Activated naive CD8-positive, alpha-beta T cell (primary cell): ENCODE measurements around the gene TMCC2.
"Not testable (repeated sequence)": the region's sequence is repeated elsewhere in the genome, so short reads cannot be mapped to it uniquely, and the experiment has no call there.

ENCODE experiments used
- H3K27ac Mint-ChIP-seq: one replicate; pipeline ENCODE4 v1.8.0; 2021; ENCODE audit warnings: mixed read lengths
- H3K27me3 Mint-ChIP-seq: one replicate; pipeline ENCODE4 v1.8.0; 2021; ENCODE audit warnings: mixed read lengths
- H3K36me3 Mint-ChIP-seq: one replicate; pipeline ENCODE4 v1.8.0; 2021; ENCODE audit warnings: mixed read lengths
- H3K4me1 Mint-ChIP-seq: one replicate; pipeline ENCODE4 v1.8.0; 2021; ENCODE audit warnings: low read depth, mixed read lengths
- H3K4me3 Mint-ChIP-seq: one replicate; pipeline ENCODE4 v1.8.0; 2021; ENCODE audit warnings: mild to moderate bottlenecking, mixed read lengths
- H3K9me3 Mint-ChIP-seq: one replicate; pipeline ENCODE4 v1.8.0; 2021; ENCODE audit warnings: low read depth, mixed read lengths

The TMCC2 gene

DNA sequence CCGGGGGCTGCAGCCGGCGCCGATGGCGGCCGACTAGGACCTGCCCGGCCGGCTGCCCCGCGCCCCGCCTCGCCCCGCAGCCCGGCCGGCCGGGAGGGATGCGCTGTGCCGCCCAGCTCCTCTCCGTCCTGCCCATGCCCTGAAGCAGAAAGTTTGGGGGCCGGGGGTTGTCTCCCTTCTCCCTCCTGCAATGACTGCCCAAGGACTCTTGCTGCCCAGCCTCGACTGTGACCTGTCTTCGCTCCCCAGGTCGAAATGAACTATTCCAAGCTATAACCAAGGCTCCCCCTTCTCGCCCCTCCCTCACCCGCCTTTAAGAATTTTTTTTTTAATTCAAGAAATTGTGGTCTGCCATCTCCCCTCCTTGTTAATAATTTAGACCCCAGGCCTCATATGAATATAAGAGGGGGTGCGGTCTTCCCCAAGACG, 361 bp downstream of the TMCC2 start:
- peak overlapping the region; percentile 41 for H3K27ac Mint-ChIP-seq
- H3K27me3 Mint-ChIP-seq: peaks cover 1% of the 10 kb centered on the region

DNA sequence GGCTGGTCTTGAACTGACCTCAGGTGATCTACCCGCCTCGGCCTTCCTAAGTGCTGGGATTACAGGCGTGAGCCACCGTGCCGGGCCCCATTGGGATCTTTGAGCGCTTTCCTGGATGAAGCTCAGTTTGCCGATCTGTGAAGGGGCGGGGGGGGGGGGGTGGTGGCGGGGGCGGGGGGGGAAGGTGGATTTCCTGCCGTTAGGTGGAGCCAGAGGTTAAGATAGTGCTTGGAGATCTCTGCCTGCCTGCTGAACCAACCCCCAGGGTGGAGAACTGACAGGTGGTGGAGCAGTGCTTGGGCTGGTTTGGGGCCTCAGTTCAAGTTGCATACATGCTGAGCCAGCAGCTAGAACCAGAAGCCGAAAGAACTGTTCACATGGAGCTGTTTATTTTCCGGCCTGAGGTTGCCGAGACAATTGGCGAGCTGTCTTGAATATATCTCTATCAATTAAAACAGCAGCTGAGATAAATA, 1.7 kb downstream of the TMCC2 start:
- Mint-ChIP-seq H3K27ac (no peak overlapping the region), H3K4me3 (peak overlapping the region; percentile 97), H3K9me3 (no peaks in the 10 kb centered on the region), H3K4me1 (peaks cover 27% of the 10 kb centered on the region), H3K27me3 (peaks cover 1% of the 10 kb centered on the region), H3K36me3 (no peaks in the 10 kb centered on the region)

More for the DNA sequence above, 361 bp downstream of the TMCC2 start:
- no peaks in the 10 kb centered on the region for H3K9me3 Mint-ChIP-seq
- no peaks in the 10 kb centered on the region for H3K36me3 Mint-ChIP-seq
- peaks cover 24% of the 10 kb centered on the region for H3K4me1 Mint-ChIP-seq
- peak overlapping the region; percentile 97 for H3K4me3 Mint-ChIP-seq

DNA sequence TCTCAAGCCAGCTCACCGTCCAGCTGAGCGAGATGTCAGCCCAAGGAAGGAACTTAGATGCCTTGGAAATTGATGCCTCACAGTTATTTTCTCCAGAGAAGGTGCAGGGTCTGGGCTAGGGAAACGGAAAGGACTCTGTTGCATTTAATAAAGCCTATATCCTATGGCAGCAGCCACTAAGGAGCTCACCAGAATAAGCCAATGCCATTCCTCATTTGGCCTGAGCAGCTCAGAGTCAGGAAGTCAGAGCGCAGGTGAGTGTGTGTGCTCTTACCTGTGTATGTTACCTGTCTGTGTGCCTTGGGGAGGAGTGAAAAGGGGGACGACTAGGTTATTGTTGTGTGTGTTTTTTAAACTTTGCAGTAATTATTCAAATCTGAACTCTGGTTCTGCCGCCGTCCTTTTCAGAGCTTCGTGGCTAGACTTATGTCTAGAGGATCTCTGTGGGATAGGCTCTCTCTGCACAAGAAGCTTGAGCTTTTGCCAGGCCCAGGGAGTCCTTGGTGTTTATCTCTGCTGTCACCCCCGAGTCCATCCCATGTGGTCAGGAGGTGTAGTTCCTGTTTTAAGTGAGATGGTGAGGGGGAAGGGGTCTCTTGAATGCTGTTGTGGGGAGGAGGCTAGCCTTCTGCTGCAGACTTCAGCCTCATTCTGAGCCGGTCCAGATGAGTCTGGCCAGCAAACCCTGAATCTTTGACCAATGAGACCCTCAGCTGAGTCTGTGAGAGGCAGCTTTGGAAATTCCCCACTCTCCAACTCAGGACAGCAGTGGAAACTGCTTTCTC, 2.4 kb downstream of the TMCC2 start:
- H3K4me1 Mint-ChIP-seq: peaks cover 27% of the 10 kb centered on the region
- no peak overlapping the region for H3K27ac Mint-ChIP-seq
- no peaks in the 10 kb centered on the region for H3K36me3 Mint-ChIP-seq
- H3K9me3 Mint-ChIP-seq: no peaks in the 10 kb centered on the region
- peaks cover 1% of the 10 kb centered on the region for H3K27me3 Mint-ChIP-seq
- peak overlapping the region; percentile 97 for H3K4me3 Mint-ChIP-seq

DNA sequence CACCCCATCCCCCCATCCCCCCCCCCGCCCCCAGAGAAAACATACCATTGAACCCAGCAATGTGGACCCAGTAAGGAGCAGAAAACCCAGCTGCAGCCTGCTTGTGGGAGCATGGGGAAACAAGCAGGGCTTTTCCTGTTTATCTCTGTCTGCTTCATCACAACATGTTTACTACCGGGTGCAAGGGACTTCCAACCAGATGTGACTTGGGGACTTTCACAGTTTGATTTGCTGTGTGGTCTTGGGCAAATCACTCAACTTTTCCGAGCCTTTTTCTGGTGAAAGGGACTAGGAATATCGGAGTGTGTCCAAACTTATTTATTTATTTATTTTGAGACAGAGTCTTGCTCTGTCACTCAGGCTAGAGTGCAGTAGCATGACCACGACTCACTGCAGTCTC, 3.2 kb downstream of the TMCC2 start:
- Mint-ChIP-seq H3K27ac (no peak overlapping the region), H3K4me3 (no peak overlapping the region), H3K36me3 (no peaks in the 10 kb centered on the region), H3K9me3 (no peaks in the 10 kb centered on the region), H3K27me3 (no peaks in the 10 kb centered on the region), H3K4me1 (peaks cover 27% of the 10 kb centered on the region)

DNA sequence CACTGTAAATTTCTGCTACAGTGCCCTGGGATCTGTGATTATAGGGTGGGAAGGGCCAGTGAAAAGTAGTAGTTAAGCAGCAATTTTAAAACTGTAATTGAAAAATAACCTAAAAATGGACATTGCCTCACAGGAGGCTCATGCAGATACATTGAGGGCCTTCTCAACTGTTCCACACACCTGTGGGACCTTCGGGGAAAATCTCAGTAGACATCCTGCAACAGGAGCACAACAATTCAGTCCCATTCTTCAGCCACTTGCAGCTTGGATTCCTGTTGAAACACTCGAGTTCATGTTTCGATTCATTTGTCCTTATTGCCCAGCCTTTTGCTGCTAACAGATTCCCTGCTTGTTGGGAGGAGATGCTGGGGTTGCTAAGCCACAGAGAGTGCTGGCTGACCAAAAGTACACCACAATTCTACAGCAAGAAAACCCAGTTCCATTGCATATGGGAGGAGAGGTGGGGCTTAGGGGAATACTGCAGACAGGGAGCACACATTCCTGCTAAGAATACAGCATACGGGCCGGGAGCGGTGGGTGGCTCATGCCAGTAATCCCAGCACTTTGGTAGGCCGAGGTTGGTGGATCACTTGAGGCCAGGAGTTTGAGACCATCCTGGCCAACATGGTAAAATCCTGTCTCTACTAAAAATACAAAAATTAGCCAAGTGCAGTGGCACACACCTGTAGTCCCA, 4.5 kb downstream of the TMCC2 start:
- peak overlapping the region; percentile 10 for H3K27ac Mint-ChIP-seq
- H3K4me1 Mint-ChIP-seq: peaks cover 35% of the 10 kb centered on the region
- H3K9me3 Mint-ChIP-seq: no peaks in the 10 kb centered on the region
- H3K36me3 Mint-ChIP-seq: no peaks in the 10 kb centered on the region
- no peaks in the 10 kb centered on the region for H3K27me3 Mint-ChIP-seq
- H3K4me3 Mint-ChIP-seq: peak overlapping the region; percentile 17

DNA sequence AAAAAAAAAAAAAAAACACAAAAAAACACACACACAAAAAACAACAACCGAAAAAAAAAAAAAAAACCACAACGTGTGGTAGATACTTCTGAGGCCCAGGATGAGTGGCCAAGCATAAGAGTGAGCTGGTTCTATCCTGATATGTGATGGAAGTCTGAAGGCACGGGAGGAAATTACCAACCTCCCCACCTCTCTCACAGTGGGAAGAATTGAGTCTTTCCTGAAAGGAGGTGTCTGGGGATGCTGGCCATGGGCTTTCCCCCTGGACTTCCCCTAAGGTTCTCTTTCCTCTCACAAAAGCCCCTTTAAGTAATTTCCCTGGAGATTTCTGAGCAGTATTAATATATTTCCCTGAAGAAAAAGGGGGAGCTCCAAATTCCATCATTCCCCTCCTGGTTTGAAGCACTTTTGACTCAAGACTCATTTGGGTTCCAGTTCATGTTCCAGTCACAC, 5.2 kb downstream of the TMCC2 start:
- Mint-ChIP-seq H3K9me3 (no peaks in the 10 kb centered on the region), H3K27ac (no peak overlapping the region), H3K4me1 (peaks cover 41% of the 10 kb centered on the region), H3K36me3 (peaks cover 2% of the 10 kb centered on the region), H3K4me3 (peak overlapping the region; percentile 51), H3K27me3 (no peaks in the 10 kb centered on the region)

DNA sequence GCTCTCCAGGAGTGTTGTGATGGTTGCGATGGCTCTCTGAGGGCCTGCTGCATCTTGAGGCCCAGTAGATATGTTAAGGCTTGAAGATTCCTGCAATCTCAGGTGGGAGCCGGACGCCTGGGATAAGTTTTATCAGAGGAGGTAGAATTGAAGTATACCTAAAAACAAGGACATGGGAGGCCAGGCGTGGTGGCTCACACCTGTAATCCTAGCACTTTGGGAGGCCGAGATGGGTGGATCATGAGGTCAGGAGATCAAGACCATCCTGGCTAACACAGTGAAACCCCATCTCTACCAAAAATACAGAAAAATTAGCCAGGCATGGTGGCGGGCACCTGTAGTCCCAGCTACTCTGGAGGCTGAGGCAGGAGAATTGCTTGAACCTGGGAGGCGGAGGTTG, 6.2 kb downstream of the TMCC2 start:
- not testable (repeated sequence) for H3K36me3 Mint-ChIP-seq, H3K27me3 Mint-ChIP-seq, H3K9me3 Mint-ChIP-seq, H3K4me3 Mint-ChIP-seq
- H3K4me1 Mint-ChIP-seq: peaks cover 44% of the 10 kb centered on the region
- peak overlapping the region; percentile 58 for H3K27ac Mint-ChIP-seq

DNA sequence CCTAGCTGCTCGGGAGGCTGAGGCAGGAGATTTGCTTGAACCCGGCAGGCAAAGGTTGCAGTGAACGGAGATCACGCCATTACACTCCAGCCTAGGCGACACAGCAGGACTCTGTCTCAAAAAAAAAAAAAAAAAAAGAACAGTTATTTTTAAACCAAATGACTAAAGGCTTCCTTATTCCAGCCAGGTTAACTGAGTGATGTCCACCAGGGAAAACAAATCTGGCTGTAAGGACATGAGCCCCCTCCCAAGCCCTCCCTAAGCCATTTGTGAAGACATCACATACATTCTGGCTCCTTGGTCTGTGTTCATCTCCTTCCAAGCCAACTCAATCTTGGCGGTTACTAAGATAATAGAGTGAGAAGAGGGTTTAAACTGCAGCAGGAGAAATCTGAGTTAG, 8.2 kb downstream of the TMCC2 start:
- Mint-ChIP-seq H3K9me3 (no peaks in the 10 kb centered on the region), H3K27ac (peak overlapping the region; percentile 35), H3K36me3 (peaks cover 2% of the 10 kb centered on the region), H3K4me1 (peaks cover 38% of the 10 kb centered on the region), H3K4me3 (no peak overlapping the region), H3K27me3 (no peaks in the 10 kb centered on the region)

DNA sequence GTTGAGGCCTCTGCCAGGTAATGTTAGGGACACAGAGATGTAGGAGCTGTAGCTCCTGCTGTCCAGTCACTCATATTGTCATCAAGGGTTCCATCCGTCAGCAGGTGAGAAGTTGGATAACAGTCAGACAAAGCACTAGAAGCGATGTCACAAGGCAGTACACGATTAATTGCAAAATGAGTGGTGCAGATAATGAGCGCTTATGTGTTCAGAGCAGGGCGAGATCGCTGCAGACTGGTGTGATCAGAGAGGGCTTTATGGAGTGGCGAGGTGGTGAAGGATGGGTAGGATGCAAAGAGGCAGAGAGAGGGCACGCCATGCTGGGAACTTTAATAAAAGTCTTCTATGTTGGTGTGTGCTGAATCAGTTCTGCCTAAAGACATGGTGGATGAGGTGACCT, 8.8 kb downstream of the TMCC2 start:
- Mint-ChIP-seq H3K4me1 (peaks cover 38% of the 10 kb centered on the region), H3K9me3 (no peaks in the 10 kb centered on the region), H3K4me3 (no peak overlapping the region), H3K27ac (peak overlapping the region; percentile 35), H3K27me3 (no peaks in the 10 kb centered on the region), H3K36me3 (peaks cover 2% of the 10 kb centered on the region)

DNA sequence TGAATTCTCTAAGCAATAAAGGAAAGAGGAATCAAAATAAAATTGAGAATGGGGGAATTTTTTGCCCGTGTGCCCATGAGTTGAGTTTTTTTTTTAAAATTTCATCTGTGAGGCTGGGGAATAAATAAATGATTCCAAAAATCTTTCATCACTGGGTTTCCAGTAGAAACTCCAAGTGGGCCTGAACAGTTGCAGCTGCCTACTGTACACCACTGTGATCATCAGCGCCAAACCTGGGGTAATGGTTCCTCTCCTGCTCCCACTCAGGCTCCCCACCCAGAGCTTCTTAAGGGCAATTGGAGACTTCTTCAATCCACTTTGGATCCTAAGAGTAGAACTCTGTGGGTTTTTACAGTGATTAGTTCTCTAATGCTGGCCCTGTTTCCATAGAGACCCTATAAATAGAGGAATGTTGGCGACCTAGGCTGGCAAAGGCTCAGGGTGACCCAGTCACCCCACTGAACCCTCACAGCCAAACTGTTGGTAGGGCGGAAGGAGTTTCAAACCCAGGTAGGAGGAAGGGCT, 9.3 kb downstream of the TMCC2 start:
- Mint-ChIP-seq H3K4me3 (peak overlapping the region; percentile 68), H3K36me3 (peaks cover 2% of the 10 kb centered on the region), H3K27me3 (no peaks in the 10 kb centered on the region), H3K9me3 (no peaks in the 10 kb centered on the region), H3K27ac (peak overlapping the region; percentile 96), H3K4me1 (peaks cover 38% of the 10 kb centered on the region)

DNA sequence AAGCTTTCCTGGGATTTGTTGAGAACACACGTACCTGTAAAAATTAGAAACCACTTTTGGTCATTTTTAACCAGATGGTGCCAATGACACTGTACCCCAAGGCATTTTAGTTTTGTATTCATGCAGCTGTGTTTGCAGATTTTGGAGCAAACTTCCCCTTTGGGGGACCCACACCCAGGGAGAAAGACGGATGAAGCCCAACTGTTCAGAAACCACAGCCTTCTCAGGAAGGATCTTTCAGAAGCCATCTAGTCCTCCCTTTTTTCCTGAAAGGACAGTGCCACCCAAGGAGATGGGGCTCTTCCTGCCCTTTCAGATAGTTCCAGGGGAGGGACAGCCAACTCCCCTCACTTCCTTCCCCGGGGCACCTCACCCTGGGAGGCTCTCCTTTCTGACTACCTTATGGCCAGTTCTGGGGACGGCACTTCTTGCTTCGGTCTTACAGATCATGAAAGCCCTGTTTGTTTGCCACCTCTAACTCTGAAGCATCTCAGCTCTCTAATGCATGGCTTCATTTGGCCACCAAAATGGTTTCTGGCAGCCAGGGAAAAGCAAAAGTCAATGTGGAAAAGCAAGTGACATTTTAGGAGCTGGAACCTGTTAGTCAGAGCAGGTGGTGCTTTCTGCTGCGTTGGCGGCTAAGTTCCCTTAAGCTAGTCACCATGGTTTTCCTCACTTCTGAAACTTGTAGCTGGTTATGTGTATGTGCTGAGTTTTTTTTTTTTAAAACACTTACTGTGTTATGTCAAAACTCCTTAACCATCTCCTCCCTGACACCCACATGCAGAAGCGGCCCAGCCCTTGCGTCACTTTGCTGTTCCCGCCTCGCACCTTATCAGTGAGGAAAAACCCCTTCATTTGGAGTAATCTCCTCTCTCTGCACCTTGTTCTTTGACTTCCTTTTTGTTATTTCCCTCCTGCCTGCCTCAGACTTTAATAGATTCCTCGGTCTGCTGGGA, 10.1 kb downstream of the TMCC2 start:
- Mint-ChIP-seq H3K27me3 (no peaks in the 10 kb centered on the region), H3K27ac (peak overlapping the region; percentile 96), H3K9me3 (no peaks in the 10 kb centered on the region), H3K36me3 (peaks cover 8% of the 10 kb centered on the region), H3K4me3 (peak overlapping the region; percentile 68), H3K4me1 (peaks cover 36% of the 10 kb centered on the region)

DNA sequence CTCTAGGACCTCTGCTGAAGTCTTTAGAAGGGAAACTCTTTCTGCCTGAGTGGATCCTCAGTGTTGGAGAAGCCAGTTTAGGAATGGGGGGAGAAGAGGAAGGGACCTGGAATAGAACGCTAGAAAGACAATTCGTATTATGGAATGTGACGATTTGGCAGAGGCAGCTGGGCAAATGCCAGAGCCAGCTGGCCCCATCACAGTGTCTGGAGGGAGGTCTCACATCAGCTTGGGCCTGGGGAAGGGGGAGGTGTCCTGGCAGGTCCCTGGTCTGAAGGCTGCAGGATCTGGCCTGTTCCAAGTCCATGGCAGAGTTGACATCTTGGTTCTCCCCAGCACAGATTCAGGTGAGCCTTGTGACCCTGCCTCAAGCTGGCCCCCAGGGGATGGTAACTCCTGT, 11.3 kb downstream of the TMCC2 start:
- Mint-ChIP-seq H3K4me1 (peaks cover 30% of the 10 kb centered on the region), H3K9me3 (no peaks in the 10 kb centered on the region), H3K27me3 (no peaks in the 10 kb centered on the region), H3K36me3 (peaks cover 8% of the 10 kb centered on the region), H3K27ac (no peak overlapping the region), H3K4me3 (no peak overlapping the region)

DNA sequence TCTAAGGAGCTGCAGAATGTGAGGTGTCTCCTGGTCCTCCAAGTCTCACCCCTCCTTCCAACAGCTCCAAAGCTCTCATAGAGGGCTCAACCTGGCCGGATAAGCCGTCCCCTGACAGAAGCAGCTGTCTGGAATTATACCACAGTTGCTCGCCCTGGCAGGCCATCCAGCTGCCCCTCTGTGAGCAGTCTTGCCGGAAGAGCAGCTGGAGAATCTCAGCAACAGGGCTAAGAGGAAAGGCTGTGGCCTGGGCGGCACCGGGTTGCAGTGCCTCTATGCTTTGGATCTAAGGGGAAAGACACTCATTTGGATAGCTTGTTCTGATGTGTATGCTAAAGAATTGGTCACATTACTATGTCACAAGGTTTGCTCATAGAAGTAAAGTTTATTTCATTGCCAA, 12.4 kb downstream of the TMCC2 start:
- Mint-ChIP-seq H3K4me1 (peaks cover 30% of the 10 kb centered on the region), H3K27ac (no peak overlapping the region), H3K27me3 (no peaks in the 10 kb centered on the region), H3K36me3 (peaks cover 8% of the 10 kb centered on the region), H3K4me3 (no peak overlapping the region), H3K9me3 (no peaks in the 10 kb centered on the region)

DNA sequence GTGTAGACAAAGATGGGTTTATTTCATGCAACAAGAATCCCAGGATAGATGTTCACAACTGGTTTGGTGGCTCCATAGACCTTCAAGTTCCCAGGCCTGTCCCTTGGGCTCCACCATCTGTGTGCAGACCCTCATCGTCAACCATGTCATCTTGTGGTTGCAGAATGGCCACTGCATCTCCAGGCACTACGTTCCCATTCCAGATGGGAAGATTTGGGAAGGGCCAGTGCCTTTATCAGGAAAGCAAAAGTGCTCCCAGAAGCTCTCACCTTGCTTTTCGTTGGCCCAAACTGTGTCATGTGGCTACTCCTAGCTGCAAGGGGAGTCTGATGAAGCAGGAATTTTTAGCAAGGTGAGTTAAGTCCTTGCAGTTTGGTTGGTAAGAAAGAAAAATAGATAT, 12.8 kb downstream of the TMCC2 start:
- Mint-ChIP-seq H3K9me3 (no peaks in the 10 kb centered on the region), H3K27me3 (no peaks in the 10 kb centered on the region), H3K27ac (no peak overlapping the region), H3K4me3 (no peak overlapping the region), H3K4me1 (peaks cover 30% of the 10 kb centered on the region), H3K36me3 (peaks cover 8% of the 10 kb centered on the region)
